Endothelial cell of umbilical vein (primary cell): ENCODE results near the gene LAMA5.

ENCODE experiments used
- CTCF ChIP-seq, 2 donors: IDR thresholded peaks; 1 replicate in 1 of 2; 2 replicates in 1 of 2; pipeline ENCODE4 v1.5.1; 2011; ENCODE audit warnings: low read length in 2 of 2, mild to moderate bottlenecking in 2 of 2, moderate library complexity in 2 of 2, control low read depth in 1 of 2, inconsistent platforms in 1 of 2, low read depth in 1 of 2; ENCODE audit not compliant: insufficient read depth in 1 of 2; ENCODE audit errors: extremely low read depth in 1 of 2
- EZH2 ChIP-seq: IDR thresholded peaks from 2 replicates; pipeline ENCODE4 v1.6.1; 2012; ENCODE audit warnings: borderline replicate concordance, low read depth, mild to moderate bottlenecking, moderate library complexity, low read length, inconsistent platforms; ENCODE audit not compliant: severe bottlenecking
- FOS ChIP-seq: IDR thresholded peaks from 2 replicates; pipeline ENCODE4 v1.6.1; 2011; ENCODE audit warnings: mild to moderate bottlenecking, low read length, moderate library complexity, borderline replicate concordance; ENCODE audit not compliant: insufficient read depth
- MYC ChIP-seq: IDR thresholded peaks from one replicate; pipeline ENCODE4 v1.6.1; 2011; ENCODE audit warnings: mild to moderate bottlenecking, low read depth, low read length
- POLR2AphosphoS5 ChIP-seq: IDR thresholded peaks from 2 replicates; pipeline ENCODE4 v1.6.1; 2012; ENCODE audit warnings: low read depth, mild to moderate bottlenecking, control low read depth, low read length, moderate library complexity; ENCODE audit not compliant: insufficient read depth

GRCh38 chr20:62381202-62381797 is 14.2 kb upstream of the LAMA5 start:
- TF ChIP-seq CTCF (IDR thresholded peaks at IDR 0.05; ENCODE audit: extremely low read depth in 1 of 2, insufficient read depth in 1 of 2, low read depth in 1 of 2, low read length in 2 of 2) (no peak), MYC (no peak), EZH2 (no peak), POLR2AphosphoS5 (peak; percentile 31), FOS (no peak)
